H1 (cell line): ENCODE data around the gene MARCHF9. TPM values are rescaled to one million over a fixed set of nuclear protein-coding genes. Genes with fewer than 3 reads are reported as not detected.

ENCODE experiments used
- CTCF ChIA-PET: fragments of 300-600 bp; sonication (Branson Sonifier 250); formaldehyde crosslinking; loops from one replicate; lab custom pipeline; 2021; ENCODE audit not compliant: partially characterized antibody; lab: Charles Lee
- POLR2A ChIA-PET: fragments of 300-600 bp; sonication (Branson Sonifier 250); formaldehyde crosslinking; loops from one replicate; lab custom pipeline; 2021; ENCODE audit warnings: inconsistent platforms; ENCODE audit not compliant: partially characterized antibody; lab: Charles Lee
- DNase-seq, 2 experiments: peaks; one replicate each; pipeline versions ENCODE4 v3.0.0 to v3.0.0-alpha.2; 2010 to 2022; ENCODE audit warnings: low spot score in 2 of 2, low read depth in 1 of 2, mixed read lengths in 1 of 2
- FAIRE-seq: peaks from 2 replicates; lab custom pipeline; 2011; peaks lifted over from hg19 to GRCh38; lab: Jason Lieb, UNC
- H2AFZ ChIP-seq: 2 replicates; pipeline ENCODE4 v1.8.1; 2012; ENCODE audit warnings: low read length, inconsistent platforms
- H2AK5ac ChIP-seq: 2 replicates; pipeline ENCODE4 v1.6.1; 2013; ENCODE audit warnings: low read depth, low read length
- H2BK120ac ChIP-seq: replicated peaks from 2 replicates; pipeline ENCODE3; 2013; ENCODE audit warnings: low read depth, low read length, inconsistent platforms
- H2BK12ac ChIP-seq: 2 replicates; pipeline ENCODE4 v1.6.1; 2013; ENCODE audit warnings: low read depth, low read length
- H2BK15ac ChIP-seq: 2 replicates; pipeline ENCODE4 v1.6.1; 2013; ENCODE audit warnings: low read length
- H2BK20ac ChIP-seq: 2 replicates; pipeline ENCODE4 v1.6.1; 2013; ENCODE audit warnings: low read length
- H2BK5ac ChIP-seq: 2 replicates; pipeline ENCODE4 v1.6.1; 2013; ENCODE audit warnings: low read depth, low read length
- H3K14ac ChIP-seq: 2 replicates; pipeline ENCODE4 v1.6.1; 2013; ENCODE audit warnings: inconsistent platforms; ENCODE audit not compliant: insufficient read length
- H3K18ac ChIP-seq: 2 replicates; pipeline ENCODE4 v1.6.1; 2013; ENCODE audit warnings: low read length; ENCODE audit errors: extremely low read depth
- H3K23ac ChIP-seq: 2 replicates; pipeline ENCODE4 v1.6.1; 2013; ENCODE audit warnings: inconsistent platforms; ENCODE audit not compliant: insufficient read length
- H3K23me2 ChIP-seq: 2 replicates; pipeline ENCODE4 v1.6.1; 2013; ENCODE audit warnings: low read depth, low read length
- H3K27ac ChIP-seq: 2 replicates; pipeline ENCODE4 v1.6.1; 2011; ENCODE audit warnings: low read depth, low read length, inconsistent platforms
- H3K27me3 ChIP-seq, 4 experiments: replicated peaks in 1 of 4; 1 replicate in 1 of 4; 2 replicates in 3 of 4; pipeline versions ENCODE4 v1.6.1 to v1.8.1; 2011 to 2013; ENCODE audit warnings: low read length in 3 of 4, mild to moderate bottlenecking in 3 of 4, inconsistent platforms in 2 of 4, mixed read lengths in 2 of 4, moderate library complexity in 1 of 4; ENCODE audit not compliant: control insufficient read depth in 3 of 4, insufficient read depth in 3 of 4; ENCODE audit errors: extremely low read depth in 1 of 4
- H3K36me3 ChIP-seq, 4 experiments: 2 replicates each; pipeline versions ENCODE4 v1.6.1 to v1.8.1; 2011 to 2013; ENCODE audit warnings: mild to moderate bottlenecking in 4 of 4, low read length in 3 of 4, moderate library complexity in 2 of 4, control low read depth in 1 of 4, inconsistent platforms in 1 of 4; ENCODE audit not compliant: insufficient read depth in 4 of 4, control insufficient read depth in 2 of 4
- H3K4ac ChIP-seq: replicated peaks from 2 replicates; pipeline ENCODE3; 2013; ENCODE audit warnings: low read length, low read depth, mixed read lengths, inconsistent platforms; ENCODE audit not compliant: insufficient read length
- H3K4me1 ChIP-seq, 4 experiments: replicated peaks in 1 of 4; 1 replicate in 1 of 4; 2 replicates in 3 of 4; pipeline versions ENCODE4 v1.6.1 to v1.8.1; 2011 to 2013; ENCODE audit warnings: low read length in 3 of 4, inconsistent platforms in 2 of 4, mixed read lengths in 1 of 4; ENCODE audit not compliant: insufficient read depth in 4 of 4, control insufficient read depth in 3 of 4
- H3K4me2 ChIP-seq, 2 experiments: 2 replicates each; pipeline versions ENCODE4 v1.6.1 to v1.8.1; 2011 to 2013; ENCODE audit warnings: low read depth in 2 of 2, low read length in 2 of 2, control low read depth in 1 of 2, inconsistent platforms in 1 of 2, mild to moderate bottlenecking in 1 of 2; ENCODE audit not compliant: insufficient read depth in 1 of 2
- H3K4me3 ChIP-seq, 4 experiments: fragments of 200-600, 300-600 bp in 1 of 4; sonication (generic), shearing (Covaris generic), sonication (Bioruptor Twin) in 1 of 4; 2 replicates each; pipeline versions ENCODE4 v1.5.1 to v1.8.1; 2011 to 2016; ENCODE audit warnings: low read length in 4 of 4, low read depth in 3 of 4, control low read depth in 2 of 4, inconsistent platforms in 2 of 4, mild to moderate bottlenecking in 2 of 4, mixed read lengths in 1 of 4, moderate library complexity in 1 of 4; ENCODE audit not compliant: insufficient read depth in 2 of 4; ENCODE audit errors: extremely low read depth in 1 of 4
- H3K56ac ChIP-seq: replicated peaks from 2 replicates; pipeline ENCODE3; 2013; ENCODE audit warnings: low read depth, mild to moderate bottlenecking, mixed read lengths, low read length, inconsistent platforms; ENCODE audit not compliant: insufficient read length
- H3K79me1 ChIP-seq: 2 replicates; pipeline ENCODE4 v1.6.1; 2013; ENCODE audit warnings: low read depth, low read length, control low read depth
- H3K79me2 ChIP-seq, 2 experiments: 2 replicates each; pipeline versions ENCODE4 v1.6.1 to v1.8.1; 2012 to 2013; ENCODE audit warnings: low read length in 2 of 2, mild to moderate bottlenecking in 2 of 2, inconsistent platforms in 1 of 2; ENCODE audit not compliant: insufficient read depth in 2 of 2, control insufficient read depth in 1 of 2
- H3K9ac ChIP-seq, 4 experiments: replicated peaks in 1 of 4; 1 replicate in 1 of 4; 2 replicates in 3 of 4; pipeline versions ENCODE4 v1.6.1 to v1.8.1; 2011 to 2013; ENCODE audit warnings: low read depth in 3 of 4, low read length in 3 of 4, control low read depth in 2 of 4, mild to moderate bottlenecking in 2 of 4, moderate library complexity in 2 of 4, inconsistent platforms in 1 of 4; ENCODE audit errors: extremely low read depth in 1 of 4
- H3K9me3 ChIP-seq, 2 experiments: 2 replicates each; pipeline versions ENCODE4 v1.6.1 to v1.8.1; 2012 to 2013; ENCODE audit warnings: mild to moderate bottlenecking in 2 of 2, moderate library complexity in 2 of 2, control low read depth in 1 of 2, inconsistent platforms in 1 of 2, low read depth in 1 of 2, low read length in 1 of 2, mixed read lengths in 1 of 2; ENCODE audit not compliant: insufficient read depth in 2 of 2
- H4K20me1 ChIP-seq, 2 experiments: replicated peaks in 1 of 2; 2 replicates each; pipeline versions ENCODE3 to v1.8.1; 2011 to 2013; ENCODE audit warnings: inconsistent platforms in 2 of 2, low read length in 2 of 2, mild to moderate bottlenecking in 1 of 2; ENCODE audit not compliant: insufficient read depth in 2 of 2, control insufficient read depth in 1 of 2
- H4K5ac ChIP-seq: 2 replicates; pipeline ENCODE4 v1.6.1; 2013; ENCODE audit warnings: low read length, low read depth, mixed read lengths, inconsistent platforms; ENCODE audit not compliant: insufficient read length
- H4K8ac ChIP-seq: 2 replicates; pipeline ENCODE4 v1.8.0; 2013; ENCODE audit warnings: mild to moderate bottlenecking, moderate library complexity, low read length, inconsistent platforms; ENCODE audit not compliant: insufficient read depth; ENCODE audit errors: extremely low read depth
- H4K91ac ChIP-seq: replicated peaks from 2 replicates; pipeline ENCODE3; 2013; ENCODE audit warnings: low read length, mixed read lengths, inconsistent platforms; ENCODE audit not compliant: insufficient read length
- CBX5 ChIP-seq: fragments of 300-800, 300-1000 bp; sonication (generic); IDR thresholded peaks from 2 replicates; pipeline ENCODE4 v1.7.1; 2016; ENCODE audit warnings: antibody characterized with exemption, low read length, low read depth
- SIRT6 ChIP-seq: IDR thresholded peaks from one replicate; pipeline ENCODE4 v1.7.1; 2012; ENCODE audit warnings: low read length, inconsistent platforms
- SUZ12 ChIP-seq: fragments of 200-600 bp; sonication (generic); IDR thresholded peaks from 2 replicates; pipeline ENCODE4 v1.6.1; 2012; ENCODE audit warnings: mild to moderate bottlenecking, inconsistent platforms, low read length, moderate library complexity, mixed read lengths
- TEAD4 ChIP-seq: IDR thresholded peaks from 2 replicates; pipeline ENCODE4 v1.6.1; 2012; ENCODE audit warnings: low read depth, low read length, inconsistent platforms, mixed read lengths
- WGBS, 2 experiments: shearing (Covaris generic) in 1 of 2; methylation state at CpG; one replicate each; pipeline versions ENCODE4 v1.1.6 to v1.1.7; 2013 to 2015; ENCODE audit warnings: low lambda C conversion rate in 2 of 2, mixed read lengths in 2 of 2, inconsistent platforms in 1 of 2, low coverage in 1 of 2, missing lambda C conversion rate in 1 of 2; ENCODE audit not compliant: insufficient replicate concordance in 2 of 2, insufficient coverage in 1 of 2, insufficient read length in 1 of 2; ENCODE audit errors: extremely low coverage in 1 of 2, missing lambda C conversion rate in 1 of 2; 5-methylcytosine and 5-hydroxymethylcytosine counted together
- polyA plus RNA-seq, 7 experiments: library from polyadenylated mRNA; depleted of rRNA in 3 of 7; stranded (reverse) in 5 of 7; unstranded in 2 of 7; fragments of >200 nt in 5 of 7; fragments of 200-250 nt in 2 of 7; gene quantifications; 1 replicate in 5 of 7; 2 replicates in 1 of 7; 4 replicates in 1 of 7; pipeline versions ENCODE4 v1.2.1 to v1.2.3, GENCODE V29; 2011 to 2013; ENCODE audit warnings: missing spikeins in 2 of 7, mixed read lengths in 2 of 7
- total RNA-seq: library from RNA; stranded (reverse); fragmentation: NEBNext Ultra II Directional; extraction: Animal tissue kit (Norgen Biotek cat#: 25700); gene quantifications from 2 replicates; pipeline ENCODE4 v1.2.1, GENCODE V29; 2021

The MARCHF9 gene
- total and polyA plus RNA-seq, 2 of the 8 experiments (the other 6 are each of a cell fraction or from before 2014, with no cell fraction given), result 6.4 to 7.8 TPM

DNA sequence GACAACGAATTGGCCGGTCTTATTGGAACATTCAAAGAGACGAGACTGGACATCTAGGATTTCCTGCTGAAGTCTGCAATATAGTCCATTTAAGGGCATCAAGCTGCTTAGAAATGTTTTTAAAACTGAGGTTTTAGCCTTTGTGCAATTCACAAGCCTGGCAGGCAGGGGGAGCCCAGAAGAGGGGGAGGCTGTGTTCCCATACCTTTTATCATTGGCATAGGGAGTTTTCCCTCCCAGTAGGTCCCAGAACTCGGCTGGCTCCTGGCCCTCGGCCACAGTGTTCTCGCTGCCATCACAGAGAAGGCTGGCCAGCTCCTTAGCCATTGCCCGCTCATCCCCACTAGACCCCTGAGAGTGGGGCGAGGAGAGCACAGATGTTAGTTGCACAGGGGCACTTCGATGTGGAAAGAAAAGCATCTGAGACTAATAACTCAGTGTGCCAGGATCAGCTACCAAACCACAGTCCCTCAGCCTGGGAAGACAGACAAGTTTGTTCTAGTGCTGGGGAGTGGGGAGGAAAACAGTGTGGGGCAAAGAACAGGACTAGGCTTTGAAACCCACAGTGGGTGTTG lies 48.5 kb downstream of the MARCHF9 start:
- Histone ChIP-seq H3K9me3 (no peaks in the 10 kb centered on the region), H4K20me1 (no peaks in the 10 kb centered on the region), H3K56ac (no peak overlapping the region), H3K27me3 (no peaks in the 10 kb centered on the region), H2AFZ (no peak overlapping the region), H2AK5ac (no peak overlapping the region), H3K23me2 (no peaks in the 10 kb centered on the region), H3K9ac (no peak overlapping the region; a peak in 2 of 7 replicates), H3K79me2 (no peaks in the 10 kb centered on the region), H3K27ac (no peak overlapping the region), H2BK120ac (no peak overlapping the region), H3K4me3 (no peak overlapping the region), H3K4me1 (peaks cover 0 to 2% (median under 1%) of the 10 kb centered on the region in 4 experiments; a peak in 1 of 7 replicates), H3K23ac (no peak overlapping the region), H3K14ac (no peak overlapping the region), H2BK5ac (0 out of 2 replicates have a peak overlapping the region, but pooled peaks have one; percentile 18), H4K5ac (no peak overlapping the region), H3K79me1 (no peaks in the 10 kb centered on the region), H3K18ac (no peak overlapping the region), H4K91ac (no peak overlapping the region), H2BK12ac (no peak overlapping the region), H4K8ac (no peak overlapping the region; the same call in 1 of the 2 replicates), H3K4ac (no peak overlapping the region), H2BK20ac (no peak overlapping the region), H3K4me2 (peak overlapping the region in 1 of 2 experiments; percentile 21; a peak in 1 of 4 replicates), H3K36me3 (no peaks in the 10 kb centered on the region; a peak in 3 of 8 replicates), H2BK15ac (no peak overlapping the region)
- FAIRE-seq, result peak; percentile 82
- 71% methylated on average over 9 of the region's 9 CpGs; no CpG with 5 or more reads in 1 of the 2 experiments for WGBS, 2 experiments
- CTCF ChIA-PET, result interaction anchor here (0.5 to 6.9 kb wide), 31 partner anchors 12 to 299 kb away, joined by 3 to 146 read pairs (median 7); partner anchors contain the start of genes AVIL, CYP27B1 and TSFM
- DNase-seq, result peak; percentile 31 to 76
- POLR2A ChIA-PET, result interaction anchor here (0.9 to 8.0 kb wide), 8 partner anchors 10 to 101 kb away, joined by 3 to 71 read pairs (median 4); partner anchors contain the start of genes AVIL, CYP27B1 and TSFM
- TF ChIP-seq TEAD4 (no peak), CBX5 (no peak), SUZ12 (no peak), SIRT6 (no peak)
